ENCODE results near the gene OSBPL7. TPM values are rescaled to one million over a fixed set of nuclear protein-coding genes. Genes with fewer than 3 reads are reported as not detected.
A peak's percentile ranks its signal among the peaks of the same experiment; 100 is the strongest.

Gene OSBPL7
- total RNA-seq, 4 donors from 2014 or later: 8.6 to 19.5 (median 11.2) TPM

- H3K36me3 ChIP-seq: no peaks in the 10 kb centered on the region
- H3K4me3 ChIP-seq: no peak overlapping the region
- peaks cover 4 to 100% of the 10 kb centered on the region in 2 donors for H3K27me3 ChIP-seq
- no peak overlapping the region for H3K27ac ChIP-seq
- no peak for TF ChIP-seq POLR2A (IDR thresholded peaks at IDR 0.05)
- TF ChIP-seq EP300 (IDR thresholded peaks at IDR 0.05): no peak
- TF ChIP-seq CTCF (IDR thresholded peaks at IDR 0.05): no peak
- DNase-seq (ENCODE audit: low spot score in 2 of 2): no peak
- 24 to 28% methylated on average over 11 of the region's 11 CpGs for WGBS, 2 donors
- peaks cover 0 to 32% (median 17%) of the 10 kb centered on the region in 4 donors for H3K4me1 ChIP-seq
- no peaks in the 10 kb centered on the region for H3K9me3 ChIP-seq
Observed at GRCh38 chr17:47851764-47852112, 30.1 kb upstream of the OSBPL7 start.

- peak within 1 kb of the TSS in 3 of 4 donors; percentile 11 to 43 (median 36) for H3K4me3 ChIP-seq
Observed at GRCh38 chr17:47850692-47851573, 29.3 kb upstream of the OSBPL7 start, which contains the start of gene SP6. Gene SP6, minus strand, starts transcription at chr17:47851163. Its CDS starts 2,734 bp downstream, at chr17:47848429.

GRCh38 chr17:47850373-47850691, 28.7 kb upstream of the OSBPL7 start:
- H3K27ac ChIP-seq: peak overlapping the region in 1 of 4 donors; percentile 21
- H3K9me3 ChIP-seq: no peaks in the 10 kb centered on the region
- peaks cover 0 to 32% (median 19%) of the 10 kb centered on the region in 4 donors for H3K4me1 ChIP-seq
- H3K4me3 ChIP-seq: peak overlapping the region in 3 of 4 donors; percentile 11 to 43 (median 36)
- H3K27me3 ChIP-seq: peaks cover 4 to 100% of the 10 kb centered on the region in 2 donors
- TF ChIP-seq EP300 (IDR thresholded peaks at IDR 0.05): no peak
- TF ChIP-seq POLR2A (IDR thresholded peaks at IDR 0.05): no peak
- no peak for TF ChIP-seq CTCF (IDR thresholded peaks at IDR 0.05)
- 25 to 50% methylated on average over 9 of the region's 9 CpGs for WGBS, 2 donors
- no peaks in the 10 kb centered on the region for H3K36me3 ChIP-seq
- DNase-seq (ENCODE audit: low spot score in 2 of 2): no peak

More at GRCh38 chr17:47850692-47851573, 29.3 kb upstream of the OSBPL7 start, which contains the start of gene SP6:
- peaks cover 0 to 32% (median 19%) of the 10 kb centered on the region in 4 donors for H3K4me1 ChIP-seq
- H3K27me3 ChIP-seq: peaks cover 4 to 100% of the 10 kb centered on the region in 2 donors
- no peak for DNase-seq (ENCODE audit: low spot score in 2 of 2)
- WGBS, 2 donors: 5 to 7% methylated on average over 45 to 60 of the region's 71 CpGs
- H3K27ac ChIP-seq: peak within 1 kb of the TSS in 2 of 4 donors; percentile 21 to 32
- H3K9me3 ChIP-seq: no peaks in the 10 kb centered on the region
- TF ChIP-seq POLR2A (IDR thresholded peaks at IDR 0.05) (no peak), CTCF (IDR thresholded peaks at IDR 0.05) (peak in 1 of 5 experiments; percentile 34)
- H3K36me3 ChIP-seq: no peaks in the 10 kb centered on the region

DNA sequence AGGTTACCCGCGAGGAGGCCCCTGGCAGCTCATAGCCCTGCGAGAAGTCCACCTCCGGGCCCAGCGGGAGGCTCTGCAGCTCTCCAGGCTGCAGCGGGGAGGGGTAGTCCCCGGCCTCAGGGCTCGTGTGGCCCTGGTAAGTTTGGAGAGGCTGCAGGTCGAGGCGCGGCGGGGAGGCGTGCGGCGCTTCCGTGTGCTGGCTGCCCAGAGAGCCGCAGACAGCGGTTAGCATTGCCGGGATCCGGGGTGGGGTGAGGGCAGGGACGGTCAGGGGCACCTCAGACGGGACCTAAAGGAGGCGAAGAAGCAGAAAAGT, 26.6 kb upstream of the OSBPL7 start:
- Histone ChIP-seq H3K27me3 (peaks cover 0 to 83% of the 10 kb centered on the region in 2 donors), H3K36me3 (no peaks in the 10 kb centered on the region), H3K4me3 (no peak overlapping the region), H3K4me1 (peaks cover 0 to 37% (median 19%) of the 10 kb centered on the region in 4 donors), H3K9me3 (no peaks in the 10 kb centered on the region), H3K27ac (no peak overlapping the region)
- no peak for DNase-seq (ENCODE audit: low spot score in 2 of 2)
- TF ChIP-seq CTCF (IDR thresholded peaks at IDR 0.05) (no peak), POLR2A (IDR thresholded peaks at IDR 0.05) (no peak), EP300 (IDR thresholded peaks at IDR 0.05) (no peak)
- 35 to 47% methylated on average over 15 to 16 of the region's 23 CpGs for WGBS, 2 donors
